HG02623 (cell line): ENCODE data around the gene KLHDC7B.

Source experiments
- ATAC-seq: cut with Tn5 transposase; IDR thresholded peaks from one replicate; pipeline ENCODE4 v1.9.1; 2021; ENCODE audit warnings: moderate library complexity; ENCODE audit not compliant: unreplicated experiment

The KLHDC7B gene

DNA sequence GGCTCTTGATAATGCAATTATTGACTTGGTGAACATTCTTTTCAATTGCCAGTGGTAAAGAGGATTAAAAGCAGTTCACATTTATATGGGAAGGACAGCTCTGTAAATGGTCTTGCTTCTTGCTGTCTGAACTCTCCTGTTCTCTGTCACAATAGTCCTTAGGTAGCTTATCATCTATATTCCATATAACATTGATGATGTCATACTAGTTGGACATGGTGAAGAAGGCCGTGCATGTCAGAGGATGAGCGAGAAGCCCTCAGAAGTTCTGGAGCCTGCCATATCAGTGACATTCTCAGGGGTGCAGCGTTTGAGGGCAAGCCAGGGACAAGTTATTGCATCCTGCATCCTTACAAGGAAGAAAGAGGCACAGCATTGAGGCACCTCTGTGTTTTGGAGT lies 39.5 kb downstream of the KLHDC7B start:
- ATAC-seq, result no peak

DNA sequence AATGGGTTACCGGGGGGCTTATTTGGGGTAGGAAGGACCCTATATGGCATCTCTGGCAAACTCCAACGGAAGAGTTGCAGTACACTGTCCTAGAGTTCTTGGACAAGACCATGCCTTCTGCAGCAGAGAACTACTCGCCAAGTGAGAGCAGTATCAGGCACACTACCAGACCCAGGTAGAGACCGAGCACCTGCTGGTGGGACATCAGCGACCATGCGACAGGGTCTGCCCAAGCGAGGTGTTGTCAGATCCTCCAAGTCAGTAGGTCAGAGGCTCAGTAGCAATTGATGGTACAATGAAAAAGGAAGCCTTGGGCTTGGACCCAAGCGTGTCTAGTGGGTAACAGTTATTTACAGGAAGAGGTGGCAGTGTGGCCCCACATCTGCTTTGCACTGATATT lies 40.1 kb downstream of the KLHDC7B start:
- no peak for ATAC-seq

DNA sequence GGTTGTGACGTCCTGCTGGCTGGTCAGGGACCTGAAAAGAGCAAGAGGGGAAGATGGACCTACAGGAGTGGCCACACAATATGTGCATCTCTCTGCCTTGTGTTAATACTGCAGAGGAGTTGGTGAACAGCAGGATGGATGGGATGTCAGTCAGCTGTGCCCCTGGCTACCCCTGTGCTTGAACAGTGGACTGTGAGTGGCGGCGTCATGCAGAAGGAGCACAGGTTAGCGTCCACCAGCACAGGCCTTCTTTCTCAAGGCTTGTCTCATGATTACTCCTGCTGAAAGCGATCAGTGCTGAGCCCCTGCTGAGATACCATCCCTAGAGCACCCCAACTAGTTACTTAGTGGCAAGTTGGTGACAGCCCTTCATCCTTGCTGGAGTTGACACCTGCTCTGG lies 40.7 kb downstream of the KLHDC7B start:
- no peak for ATAC-seq

DNA sequence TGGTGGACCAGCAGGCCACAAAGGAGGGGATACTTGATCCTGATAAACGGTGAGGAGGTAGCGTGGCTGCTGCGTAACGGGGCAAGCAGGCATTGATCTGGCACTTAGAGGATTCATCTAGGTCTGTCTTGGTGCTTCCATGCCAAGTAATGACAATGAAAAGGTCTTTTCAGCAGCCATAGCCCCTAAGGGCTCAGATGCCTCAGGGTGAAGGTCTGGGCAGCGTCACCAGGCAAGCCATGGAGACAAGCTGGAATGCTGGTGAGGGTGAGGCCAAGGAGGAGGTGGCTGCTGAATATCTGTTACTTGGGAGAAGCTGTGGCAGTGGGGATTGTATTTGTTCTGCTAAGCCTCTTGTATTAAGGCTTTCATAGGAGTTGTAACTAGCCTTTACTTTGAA lies 41.7 kb downstream of the KLHDC7B start:
- ATAC-seq, result no peak

GRCh38 chr22:50595189-50595588 lies 49.5 kb downstream of the KLHDC7B start:
- ATAC-seq, result no peak

DNA sequence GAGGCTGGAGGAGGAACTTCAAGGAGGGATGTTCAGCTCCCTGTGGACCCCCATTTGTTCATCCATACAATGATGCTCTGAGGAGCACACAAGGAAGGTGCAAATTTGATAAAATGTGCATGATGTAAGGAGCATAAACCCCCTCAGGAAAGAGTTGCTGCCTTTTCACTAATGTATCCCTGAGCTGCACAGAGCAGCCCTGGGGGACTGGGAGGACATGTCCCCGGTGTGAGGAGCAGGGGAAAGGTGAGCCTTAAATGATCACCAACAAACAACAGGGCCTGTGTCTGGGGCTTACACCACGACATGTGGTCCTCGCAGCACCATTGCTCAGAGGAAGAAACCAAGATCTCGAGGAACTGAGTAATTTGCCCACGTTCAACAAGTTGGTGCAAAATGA lies 51.4 kb downstream of the KLHDC7B start:
- no peak for ATAC-seq

GRCh38 chr22:50599816-50600455 lies 54.2 kb downstream of the KLHDC7B start:
- no peak for ATAC-seq

DNA sequence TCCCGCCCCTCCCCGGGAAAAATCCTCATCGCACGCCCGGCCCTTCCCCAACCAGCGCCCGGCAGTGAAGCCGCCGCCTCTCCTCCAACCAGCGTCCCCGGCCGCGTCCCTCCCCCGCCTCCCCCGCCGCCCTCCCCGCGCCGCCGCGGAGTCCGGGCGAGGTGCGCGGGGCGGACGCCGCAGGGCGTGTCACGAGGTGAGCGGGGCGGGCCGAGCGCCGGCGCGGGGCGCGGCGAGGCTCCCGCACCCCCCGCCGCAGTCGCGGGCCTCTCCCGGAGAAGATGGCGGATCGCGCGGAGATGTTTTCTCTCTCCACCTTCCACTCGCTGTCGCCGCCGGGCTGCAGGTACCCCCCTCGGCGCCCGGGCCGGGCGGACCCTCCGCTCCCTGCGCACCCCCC lies 54.8 kb downstream of the KLHDC7B start, which contains the start of gene MAPK8IP2:
Gene MAPK8IP2, plus strand, starts transcription at position 256 of the 400 bp plus-strand sequence. Its CDS starts 26 bp downstream, at position 282.
- no peak for ATAC-seq
